WTC11 (cell line): Measurements from ENCODE around the gene MFSD1.

Source experiments
- CTCF ChIP-seq: fragments of 200-600 bp; IDR thresholded peaks from 2 replicates; pipeline ENCODE4 v1.8.0; 2022; ENCODE audit warnings: antibody characterized with exemption
- GABPB1 ChIP-seq: sonication (generic); formaldehyde crosslinking; IDR thresholded peaks from 2 replicates; pipeline ENCODE4 v1.8.1; 2023; ENCODE audit warnings: mild to moderate bottlenecking, missing genetic modification reagents
- NR3C1 ChIP-seq: sonication (generic); formaldehyde crosslinking; conservative IDR thresholded peaks from 2 replicates; pipeline ENCODE4 v1.8.1; 2023; ENCODE audit warnings: low read depth, mild to moderate bottlenecking, missing genetic modification reagents
- PRDM15 ChIP-seq: sonication (generic); formaldehyde crosslinking; IDR thresholded peaks from 2 replicates; pipeline ENCODE4 v1.8.0; 2022; ENCODE audit warnings: missing genetic modification reagents
- PREB ChIP-seq: sonication (generic); formaldehyde crosslinking; IDR thresholded peaks from 2 replicates; pipeline ENCODE4 v1.8.1; 2022; ENCODE audit warnings: mild to moderate bottlenecking, missing genetic modification reagents, moderate library complexity, borderline replicate concordance
- SP1 ChIP-seq: sonication (generic); formaldehyde crosslinking; conservative IDR thresholded peaks from 2 replicates; pipeline ENCODE4 v1.8.1; 2022; ENCODE audit warnings: missing genetic modification reagents
- USF2 ChIP-seq: sonication (generic); formaldehyde crosslinking; IDR thresholded peaks from 2 replicates; pipeline ENCODE4 v1.8.1; 2023; ENCODE audit warnings: mild to moderate bottlenecking, missing genetic modification reagents, moderate library complexity

- TF ChIP-seq GABPB1 (CRISPR knock-in tag) (no peak), SP1 (CRISPR knock-in tag) (no peak), PREB (CRISPR knock-in tag) (no peak), USF2 (CRISPR knock-in tag) (no peak), CTCF (no peak), NR3C1 (no peak), PRDM15 (CRISPR knock-in tag) (no peak)
Observed at GRCh38 chr3:158875700-158876099, 73.8 kb downstream of the MFSD1 start.
